GM21737 (cell line): Measurements from ENCODE around the gene PERP.
"Not testable (repeated sequence)": the region's sequence is repeated elsewhere in the genome, so short reads cannot be mapped to it uniquely, and the experiment has no call there.

Source experiments
- ATAC-seq: cut with Tn5 transposase; IDR thresholded peaks from one replicate; pipeline ENCODE4 v1.9.1; 2021; ENCODE audit warnings: mild to moderate bottlenecking, moderate library complexity; ENCODE audit not compliant: unreplicated experiment

Gene PERP

GRCh38 chr6:138105880-138106664 is 1.1 kb downstream of the PERP start:
- ATAC-seq, result no peak

GRCh38 chr6:138105446-138105845 is 1.8 kb downstream of the PERP start:
- ATAC-seq, result no peak

GRCh38 chr6:138104618-138105213 is 2.5 kb downstream of the PERP start:
- ATAC-seq, result no peak

GRCh38 chr6:138103871-138104270 is 3.3 kb downstream of the PERP start:
- no peak for ATAC-seq

GRCh38 chr6:138101946-138102731 is 5.1 kb downstream of the PERP start:
- no peak for ATAC-seq

DNA sequence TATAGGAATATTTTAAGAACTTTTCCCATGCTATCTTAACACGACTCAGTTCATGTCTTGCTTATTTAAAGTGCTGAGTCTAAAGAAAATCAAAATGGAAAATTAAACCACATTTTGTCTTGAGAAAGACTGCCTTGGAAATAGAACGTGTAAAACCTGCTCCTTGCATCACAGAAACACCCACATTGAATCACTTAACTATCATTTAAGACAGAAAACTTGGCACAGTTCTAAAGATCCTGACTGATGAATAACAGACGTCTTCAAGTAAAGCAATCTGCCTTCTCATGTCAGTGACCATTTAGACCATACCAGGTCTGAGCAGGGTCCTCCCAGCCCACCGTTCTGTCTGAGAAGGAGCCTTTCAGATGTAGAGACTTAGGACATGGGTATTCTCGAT is 7.4 kb downstream of the PERP start:
- no peak for ATAC-seq

DNA sequence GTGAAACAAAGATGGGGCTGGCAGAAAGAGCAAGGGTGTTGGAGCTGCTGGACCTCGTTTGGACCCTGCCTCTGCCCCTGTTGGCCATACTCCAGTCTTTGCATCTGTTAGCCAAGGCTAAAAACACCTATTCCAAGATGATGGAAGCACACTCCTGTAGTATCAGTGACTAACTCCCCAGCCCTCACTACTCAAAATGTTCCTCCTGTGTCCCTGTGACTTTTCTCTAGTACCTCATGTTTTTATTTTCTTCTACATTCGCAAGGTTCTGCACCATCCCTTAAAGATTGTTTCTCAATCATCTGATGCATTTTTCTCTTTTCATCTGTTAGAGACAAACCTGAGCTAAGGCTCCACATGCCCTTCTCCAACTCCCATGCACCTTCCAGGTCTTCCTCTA is 8.9 kb downstream of the PERP start:
- no peak for ATAC-seq

- ATAC-seq, result no peak
Observed at GRCh38 chr6:138094260-138094659, 13.0 kb downstream of the PERP start.

GRCh38 chr6:138093632-138094031 is 13.6 kb downstream of the PERP start:
- ATAC-seq, result no peak

DNA sequence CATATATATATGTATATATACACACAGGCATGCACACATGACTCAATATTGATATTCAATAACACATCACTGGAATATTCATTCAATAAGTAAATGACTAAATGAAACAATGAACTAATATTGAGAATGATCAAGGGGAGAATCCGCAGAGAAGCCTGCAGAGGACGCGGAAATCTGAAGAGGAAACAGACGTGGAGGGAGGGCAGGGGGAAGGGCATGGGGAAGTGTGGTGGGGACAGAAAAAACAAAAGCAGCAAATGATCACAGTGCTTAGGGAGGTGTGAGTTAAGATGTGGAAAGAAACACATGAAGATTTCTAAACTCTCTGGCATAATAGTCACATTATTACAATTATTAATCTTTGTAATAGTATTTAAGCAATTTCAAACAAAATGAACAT is 14.5 kb downstream of the PERP start:
- no peak for ATAC-seq

- ATAC-seq, result no peak
Observed at GRCh38 chr6:138089325-138089724, 17.9 kb downstream of the PERP start.

GRCh38 chr6:138088326-138088762 is 18.9 kb downstream of the PERP start:
- ATAC-seq, result no peak

GRCh38 chr6:138087593-138088325 is 19.5 kb downstream of the PERP start:
- no peak for ATAC-seq

GRCh38 chr6:138086573-138087196 is 20.5 kb downstream of the PERP start:
- no peak for ATAC-seq

- no peak for ATAC-seq
Observed at GRCh38 chr6:138085839-138086222, 21.4 kb downstream of the PERP start.

- no peak for ATAC-seq
Observed at GRCh38 chr6:138084904-138085838, 22.0 kb downstream of the PERP start.

GRCh38 chr6:138082232-138082631 is 25.0 kb downstream of the PERP start:
- ATAC-seq, result no peak

GRCh38 chr6:138079556-138079955 is 27.7 kb downstream of the PERP start:
- ATAC-seq, result not testable (repeated sequence)

GRCh38 chr6:138078491-138078890 is 28.7 kb downstream of the PERP start:
- ATAC-seq, result no peak

GRCh38 chr6:138073264-138073663 is 34.0 kb downstream of the PERP start:
- ATAC-seq, result no peak
